GM12873 (cell line): Measurements from ENCODE around the gene SYT17.

ENCODE experiments used
- TF ChIP-seq, protein P1 (sequence below): IDR thresholded peaks from 2 replicates; pipeline ENCODE4 v1.5.1; 2012; ENCODE audit warnings: low read depth, mild to moderate bottlenecking, moderate library complexity, low read length, control low read depth; ENCODE audit not compliant: insufficient read depth; ENCODE audit errors: missing control alignments

SYT17 gene

DNA sequence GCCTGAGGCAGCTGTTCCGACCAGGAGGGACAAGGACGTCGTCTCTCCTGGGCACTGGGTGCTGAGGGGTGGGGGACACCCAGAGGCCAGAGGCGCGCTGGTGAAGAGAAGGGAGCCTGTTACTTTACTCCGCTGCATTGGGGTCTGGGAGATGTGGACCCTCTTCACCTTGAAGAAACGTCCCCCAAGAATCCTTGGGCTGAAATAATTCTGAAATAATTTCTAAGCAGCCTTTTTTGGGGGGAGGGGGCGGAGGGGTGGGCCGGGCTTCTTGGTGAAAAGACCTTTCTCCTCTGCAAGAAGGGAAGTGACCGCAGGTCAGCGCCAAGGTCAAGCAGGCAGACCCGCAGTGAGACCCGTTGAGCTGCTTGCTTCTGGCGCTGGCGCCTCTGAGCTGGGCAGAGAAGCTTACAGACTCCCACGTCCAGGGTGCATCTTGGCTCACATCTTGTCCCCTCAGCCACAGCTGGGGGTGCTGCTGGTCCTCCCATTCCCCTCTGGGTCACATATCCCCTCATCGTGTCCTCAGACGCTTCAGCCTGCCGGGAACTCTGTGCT is 1.1 kb downstream of the SYT17 start:
- TF ChIP-seq, protein P1, sequence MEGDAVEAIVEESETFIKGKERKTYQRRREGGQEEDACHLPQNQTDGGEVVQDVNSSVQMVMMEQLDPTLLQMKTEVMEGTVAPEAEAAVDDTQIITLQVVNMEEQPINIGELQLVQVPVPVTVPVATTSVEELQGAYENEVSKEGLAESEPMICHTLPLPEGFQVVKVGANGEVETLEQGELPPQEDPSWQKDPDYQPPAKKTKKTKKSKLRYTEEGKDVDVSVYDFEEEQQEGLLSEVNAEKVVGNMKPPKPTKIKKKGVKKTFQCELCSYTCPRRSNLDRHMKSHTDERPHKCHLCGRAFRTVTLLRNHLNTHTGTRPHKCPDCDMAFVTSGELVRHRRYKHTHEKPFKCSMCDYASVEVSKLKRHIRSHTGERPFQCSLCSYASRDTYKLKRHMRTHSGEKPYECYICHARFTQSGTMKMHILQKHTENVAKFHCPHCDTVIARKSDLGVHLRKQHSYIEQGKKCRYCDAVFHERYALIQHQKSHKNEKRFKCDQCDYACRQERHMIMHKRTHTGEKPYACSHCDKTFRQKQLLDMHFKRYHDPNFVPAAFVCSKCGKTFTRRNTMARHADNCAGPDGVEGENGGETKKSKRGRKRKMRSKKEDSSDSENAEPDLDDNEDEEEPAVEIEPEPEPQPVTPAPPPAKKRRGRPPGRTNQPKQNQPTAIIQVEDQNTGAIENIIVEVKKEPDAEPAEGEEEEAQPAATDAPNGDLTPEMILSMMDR, result no peak

DNA sequence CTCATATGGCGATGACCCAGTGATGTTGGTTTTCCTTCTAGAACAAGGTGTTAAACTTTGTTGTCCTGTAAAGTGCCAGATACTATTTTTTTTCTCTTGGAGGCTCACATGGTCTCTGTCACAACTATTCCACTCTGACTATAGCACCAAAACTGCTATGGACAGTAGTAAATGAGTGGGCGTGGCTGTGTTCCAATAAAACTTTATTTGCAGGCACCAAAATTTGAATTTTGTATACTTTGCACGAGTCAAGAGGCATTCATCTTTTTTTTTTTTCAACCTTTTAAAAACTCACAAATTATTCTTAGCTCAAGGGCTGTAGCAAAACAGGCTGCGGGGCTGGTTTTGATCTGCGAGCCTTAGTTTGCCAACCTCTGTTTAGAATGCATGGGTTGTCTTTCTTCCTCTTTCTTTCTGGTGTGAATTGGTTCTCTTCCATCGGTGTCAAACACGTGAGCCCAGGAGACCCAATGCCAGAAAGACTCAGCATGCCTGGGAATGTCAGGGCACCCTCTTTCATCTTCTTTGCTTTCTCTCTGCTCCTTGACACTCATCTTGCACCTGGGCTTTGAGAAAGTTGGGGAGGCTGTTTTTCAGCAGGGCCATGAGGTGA is 2.1 kb downstream of the SYT17 start:
- TF ChIP-seq, protein P1, result no peak

DNA sequence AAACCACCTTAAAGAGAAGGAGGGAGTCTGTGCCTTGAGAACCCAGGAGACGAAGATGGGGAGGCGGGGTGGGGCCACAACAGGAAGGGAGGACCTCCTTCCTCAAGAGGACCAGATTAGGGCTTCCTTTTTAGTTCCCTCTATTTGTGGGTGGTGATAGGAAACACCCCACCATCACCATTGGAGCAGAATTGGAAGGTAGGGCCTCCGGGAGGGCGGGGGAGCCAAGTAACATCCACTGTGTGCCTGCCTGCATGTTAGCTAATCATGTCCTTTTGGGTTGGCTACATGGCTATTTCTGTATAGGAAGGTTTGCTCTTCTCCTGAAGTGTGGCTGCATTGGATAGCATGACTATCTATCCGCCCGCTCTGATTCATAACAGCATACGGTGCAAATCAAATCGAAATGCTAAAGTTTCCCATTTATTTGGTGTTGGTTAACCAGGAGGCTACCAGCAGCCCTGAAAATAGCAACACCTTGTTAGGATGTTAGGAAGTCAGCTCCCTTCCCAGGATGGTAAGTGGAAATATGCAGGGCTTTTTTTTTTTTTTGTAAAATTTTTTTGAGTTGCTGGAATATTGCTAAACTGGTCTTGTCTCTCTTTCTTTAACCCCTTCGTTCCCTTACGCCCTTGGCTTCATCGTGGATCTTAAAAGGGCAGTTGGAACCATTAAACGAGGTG is 4.2 kb downstream of the SYT17 start:
- TF ChIP-seq, protein P1, result no peak

DNA sequence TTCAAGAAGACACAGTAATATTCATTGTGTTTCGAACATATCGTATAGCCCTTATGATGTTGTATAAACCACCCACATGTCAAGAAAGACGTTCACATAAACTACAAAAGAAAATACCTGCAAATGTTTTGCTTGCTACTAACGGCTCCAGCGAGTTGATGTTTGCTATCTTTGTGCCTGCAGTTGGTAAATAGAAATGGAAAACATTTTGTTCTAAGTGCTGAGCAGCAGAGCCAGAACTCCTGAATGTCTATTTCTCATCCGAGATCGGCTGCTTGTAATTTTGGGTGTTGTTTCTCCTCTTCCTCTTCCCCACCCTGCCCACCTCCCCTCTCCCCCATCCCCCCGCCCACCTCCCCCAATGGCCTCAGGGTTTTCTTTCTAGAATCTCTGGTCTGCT is 5.0 kb downstream of the SYT17 start:
- TF ChIP-seq, protein P1, result no peak

DNA sequence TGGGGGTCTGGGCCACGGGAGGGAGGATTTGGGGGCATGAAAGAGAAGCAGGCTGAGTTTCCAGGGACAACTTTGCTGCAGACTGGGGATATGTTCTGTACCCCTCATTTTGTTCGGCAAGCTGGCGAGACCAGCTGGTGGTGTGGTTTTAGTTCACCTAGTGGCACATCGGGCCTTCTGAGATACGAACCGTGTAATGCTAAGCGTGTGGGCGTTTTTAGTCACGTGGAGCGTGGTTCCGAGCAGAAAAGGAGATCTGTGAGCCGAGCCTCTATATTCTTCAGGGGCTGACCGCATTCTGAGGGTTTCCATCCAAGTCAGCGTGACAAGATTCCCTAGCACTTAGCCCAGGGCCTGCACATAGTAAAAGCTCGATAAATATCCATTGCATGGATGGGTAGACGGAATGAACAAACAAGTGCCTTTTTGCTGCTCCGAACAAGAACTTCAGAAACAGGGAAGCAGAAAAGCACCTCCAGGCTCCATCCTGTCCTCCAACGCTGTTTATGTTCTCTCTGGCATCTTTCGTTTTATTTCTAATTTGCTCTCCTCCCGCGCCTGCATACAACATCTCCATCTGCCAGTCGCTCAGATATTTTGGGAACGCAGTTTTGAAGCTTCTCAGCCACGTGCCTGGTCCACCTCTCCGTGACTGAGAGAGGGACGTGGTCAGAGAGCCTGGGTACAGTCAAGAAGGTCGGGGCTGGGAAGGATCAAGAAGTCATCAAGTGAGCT is 5.8 kb downstream of the SYT17 start:
- TF ChIP-seq, protein P1, result no peak

DNA sequence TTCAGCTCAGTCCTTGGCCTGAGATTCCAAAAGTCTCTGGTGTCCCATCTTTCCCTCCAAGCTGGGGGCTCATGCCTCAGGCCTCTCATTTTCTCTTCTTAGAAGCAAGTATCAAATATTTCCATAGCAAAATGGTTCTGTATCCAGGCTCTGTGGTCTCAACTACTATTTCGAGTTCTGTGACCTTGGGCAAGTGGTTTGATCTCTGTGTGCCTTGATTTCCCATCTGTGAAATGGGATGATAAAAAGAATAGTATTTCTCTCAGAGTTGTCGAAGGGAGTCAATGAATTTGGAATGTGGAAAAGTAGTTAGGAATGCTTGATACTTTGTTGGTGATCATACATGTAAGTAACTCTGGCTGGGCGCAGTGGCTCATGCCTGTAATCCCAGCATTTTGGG is 6.4 kb downstream of the SYT17 start:
- TF ChIP-seq, protein P1, result no peak

DNA sequence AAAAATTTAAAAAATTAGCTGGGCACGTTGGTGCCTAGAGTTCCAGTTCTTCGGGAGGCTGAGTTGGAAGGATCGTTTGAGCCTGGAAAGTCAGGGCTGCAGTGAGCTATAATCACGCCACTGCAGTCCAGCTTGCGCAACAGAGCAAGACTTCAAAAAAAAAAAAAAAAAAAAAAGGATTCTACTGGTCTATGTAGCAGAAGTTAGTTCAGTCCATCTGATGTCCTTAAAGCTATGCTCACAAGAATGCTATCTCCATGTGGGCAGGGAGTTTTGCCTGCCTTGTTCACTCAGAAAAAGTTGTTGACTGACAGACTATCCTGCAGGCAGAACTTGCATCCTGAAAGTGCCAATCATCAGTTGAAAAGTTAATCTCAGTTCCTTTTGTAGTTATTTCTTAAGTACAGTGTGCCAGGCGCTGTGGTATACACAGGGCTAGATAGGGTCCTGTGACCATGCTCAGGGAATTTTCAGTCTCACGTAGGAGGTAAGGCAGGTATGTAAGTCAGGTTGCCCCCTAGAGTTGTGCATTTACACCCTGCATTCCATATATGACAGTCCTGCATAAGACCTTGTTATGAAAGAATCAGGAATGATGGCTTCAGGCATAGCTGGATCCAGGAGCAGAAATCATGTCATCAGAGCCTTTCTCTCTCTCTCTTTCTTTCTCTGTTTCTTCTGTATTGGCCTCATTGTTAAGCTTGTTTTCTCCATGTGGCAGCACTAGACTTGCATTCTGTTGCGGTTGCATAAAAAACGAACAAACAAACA is 7.6 kb downstream of the SYT17 start:
- TF ChIP-seq, protein P1, result no peak
